Motor neuron (in vitro differentiated cells): ENCODE measurements around the gene MSTN. TPM values are rescaled to one million over a fixed set of nuclear protein-coding genes. Genes with fewer than 3 reads are reported as not detected.
"Not testable (repeated sequence)": the region's sequence is repeated elsewhere in the genome, so short reads cannot be mapped to it uniquely, and the experiment has no call there.

ENCODE experiments used
- ATAC-seq, 8 experiments: fragments of 200-7000 bp; cut with Tn5 transposase; replicated peaks in 6 of 8; 2 replicates each; pipeline ENCODE4 v1.8.0; 2021; ENCODE audit warnings: mild to moderate bottlenecking in 8 of 8, moderate library complexity in 8 of 8
- H3K27ac ChIP-seq, 2 donors: fragments of 250-450 bp; sonication (Bioruptor Pico); 2 replicates each; pipeline ENCODE4 v1.9.0; 2021; ENCODE audit warnings: antibody characterized with exemption in 2 of 2, mild to moderate bottlenecking in 2 of 2, moderate library complexity in 1 of 2
- H3K4me1 ChIP-seq, 2 donors: fragments of 250-450 bp; sonication (Bioruptor Pico); replicated peaks in 1 of 2; 2 replicates each; pipeline ENCODE4 v1.6.1; 2021; ENCODE audit warnings: antibody characterized with exemption in 2 of 2, mild to moderate bottlenecking in 2 of 2, moderate library complexity in 1 of 2
- H3K4me3 ChIP-seq, 5 donors: fragments of 250-450 bp; sonication (Bioruptor Pico); 2 replicates each; pipeline ENCODE4 v1.9.0; 2021; ENCODE audit warnings: antibody characterized with exemption in 5 of 5, mild to moderate bottlenecking in 5 of 5, moderate library complexity in 4 of 5
- WGBS, 10 experiments: fragments of 450-650 bp; shearing (Covaris generic); methylation state at CpG; one replicate each; pipeline ENCODE4 v1.0.0; 2022; 5-methylcytosine and 5-hydroxymethylcytosine counted together
- in situ Hi-C, 9 experiments: fragments of 400-800 bp; cut with MboI; loops; one replicate each; pipeline ENCODE4 v1.15.0; 2021; ENCODE audit warnings: low sequenced_read_pairs in 9 of 9, low pct_unique_long_range_greater_than_20kb in 2 of 9; ENCODE audit not compliant: unreplicated experiment in 9 of 9
- total RNA-seq, 8 experiments: library from RNA; unstranded; fragments of 300-600 nt; gene quantifications; 2 replicates each; pipeline versions ENCODE4 v1.2.3 to v1.2.4, GENCODE V29; 2022

MSTN gene
- total RNA-seq, 8 experiments from 2014 or later, result 0.05 to 0.73 (median 0.25) TPM

GRCh38 chr2:190015969-190016368 is 46.6 kb downstream of the MSTN start:
- in situ Hi-C loops, H3K4me3 ChIP-seq, H3K4me1 ChIP-seq, H3K27ac ChIP-seq, ATAC-seq: not testable (repeated sequence)
- WGBS, 10 experiments, result 0 to 78% (median 33%) methylated on average over 1 of the region's 1 CpG; no CpG with 5 or more reads in 6 of the 10 experiments
